DMS79 treated with DMSO at 0.1 percent for 48 hours (cell line): ENCODE results near the gene SNTN.

Source experiments
- DNase-seq: peaks from one replicate; lab custom pipeline; 2025; lab: John Stamatoyannopoulos, UW

SNTN gene

DNA sequence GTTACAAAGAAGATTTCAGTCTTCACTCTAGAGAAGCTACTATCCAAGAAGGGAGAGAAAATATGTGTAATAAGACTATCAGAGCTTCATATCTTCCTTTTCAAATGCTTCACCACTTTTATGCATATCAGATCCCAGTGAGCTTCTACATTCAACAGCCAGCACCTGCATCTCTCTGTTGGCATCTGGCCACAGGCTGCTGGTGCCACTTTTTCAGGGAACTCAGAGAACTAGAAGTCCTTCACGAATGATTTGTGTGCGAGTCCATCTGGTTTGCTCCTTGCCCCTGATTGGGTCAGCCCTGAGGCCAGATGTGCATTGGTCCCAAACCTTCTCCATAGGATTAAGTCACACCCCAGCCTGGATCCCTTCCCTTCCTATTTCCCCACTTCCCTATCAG, 22.1 kb downstream of the SNTN start:
- no peak for DNase-seq

DNA sequence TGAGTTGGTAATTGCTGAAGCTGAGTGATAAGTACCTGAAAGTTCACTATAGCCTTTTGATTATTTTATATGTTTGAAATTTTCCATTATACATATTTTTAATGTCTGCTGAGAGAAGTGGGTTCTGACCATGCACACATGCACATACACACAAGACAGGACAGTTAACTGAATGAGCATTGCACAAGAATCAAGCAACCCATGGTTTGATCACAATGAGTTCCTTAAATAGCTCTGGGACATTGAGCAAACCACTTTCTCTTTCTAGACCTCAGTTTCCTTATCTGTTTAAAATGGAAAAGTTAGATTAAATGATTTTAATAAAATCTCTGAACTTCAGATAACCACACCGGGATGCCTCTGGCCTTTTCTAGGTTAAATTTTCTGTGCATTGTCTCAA, 26.7 kb downstream of the SNTN start:
- DNase-seq = no peak

DNA sequence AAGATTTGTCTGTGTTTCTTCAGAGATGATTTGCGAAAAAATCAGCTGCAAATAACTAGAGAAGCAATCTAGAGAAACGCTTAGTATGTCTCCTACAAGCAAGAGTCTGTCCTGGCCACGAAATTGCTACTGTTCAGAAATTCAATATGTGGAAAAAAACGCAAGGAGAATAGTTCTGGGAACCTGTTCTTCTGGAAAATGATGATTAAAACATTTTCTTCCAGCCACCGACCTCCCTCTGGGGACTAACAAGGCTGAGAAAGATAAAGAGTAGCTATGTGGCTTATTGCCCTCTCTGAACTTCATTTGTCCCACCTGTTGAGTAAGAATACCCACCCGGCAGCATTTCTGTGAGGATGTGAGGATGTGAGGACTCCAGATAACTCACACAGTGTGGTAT, 31.6 kb downstream of the SNTN start:
- no peak for DNase-seq

DNA sequence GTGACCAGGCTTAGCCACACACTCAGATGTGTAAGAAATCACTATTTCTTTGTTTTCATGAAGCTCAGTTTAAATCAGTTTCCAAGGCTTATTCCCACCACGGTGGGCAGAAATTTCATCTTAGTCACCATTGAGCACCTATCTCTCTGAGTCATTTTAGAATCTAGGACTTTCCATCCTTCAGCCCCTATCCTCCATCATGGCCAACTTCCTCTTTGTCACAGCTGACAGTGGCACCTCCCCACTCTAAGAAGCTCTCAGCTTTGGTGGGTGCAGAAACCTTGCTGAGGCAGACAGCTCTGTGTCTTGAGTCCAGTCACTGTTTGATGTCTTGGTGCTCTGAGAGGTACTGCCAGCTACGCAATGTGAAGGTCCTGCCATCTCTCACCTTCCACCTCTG, 32.9 kb downstream of the SNTN start:
- DNase-seq = no peak

DNA sequence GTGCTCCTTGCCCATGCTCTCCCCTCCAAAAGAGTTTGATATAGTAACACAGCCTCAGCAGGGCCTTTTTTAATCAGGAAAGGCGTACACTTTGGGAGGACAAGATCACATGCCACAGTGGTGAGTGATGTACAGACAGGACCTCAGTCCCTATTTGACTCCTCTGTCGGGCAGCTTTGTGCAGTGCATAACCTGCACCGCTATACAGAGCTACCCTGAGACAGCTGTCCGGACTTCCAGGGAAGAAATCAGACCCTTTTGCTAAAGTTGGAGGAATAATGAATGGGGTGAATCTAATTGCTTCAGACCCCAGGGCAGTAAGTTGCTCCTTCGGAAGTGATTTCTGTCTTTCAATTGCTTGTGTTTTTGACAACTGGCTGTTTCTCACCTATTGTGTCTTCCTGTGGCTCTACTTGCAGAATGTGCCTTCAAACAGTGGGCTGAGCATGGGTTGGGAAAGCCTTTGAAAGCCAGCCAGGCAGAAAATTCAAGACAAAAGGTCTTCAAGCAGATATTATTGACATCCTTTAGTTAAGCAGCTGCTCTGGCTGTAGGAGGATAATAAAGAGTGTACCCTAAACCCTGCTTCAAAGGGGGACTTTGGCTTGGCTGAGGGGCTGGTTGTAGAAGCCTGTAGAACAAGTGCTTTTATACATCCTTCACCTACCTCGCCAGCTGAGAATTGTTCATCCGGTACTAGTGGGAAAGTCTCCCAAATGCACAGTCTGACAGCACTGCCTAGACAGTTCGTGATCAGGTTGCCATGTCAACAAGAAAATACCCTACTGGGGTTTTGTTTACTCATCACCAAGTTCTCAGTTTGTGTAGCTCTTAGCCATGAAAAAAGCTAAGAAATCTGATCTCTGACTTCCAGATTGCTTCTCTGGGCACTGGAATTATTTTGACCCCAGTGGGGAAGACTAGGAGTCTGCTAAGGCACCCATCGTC, 35.1 kb downstream of the SNTN start:
- no peak for DNase-seq

DNA sequence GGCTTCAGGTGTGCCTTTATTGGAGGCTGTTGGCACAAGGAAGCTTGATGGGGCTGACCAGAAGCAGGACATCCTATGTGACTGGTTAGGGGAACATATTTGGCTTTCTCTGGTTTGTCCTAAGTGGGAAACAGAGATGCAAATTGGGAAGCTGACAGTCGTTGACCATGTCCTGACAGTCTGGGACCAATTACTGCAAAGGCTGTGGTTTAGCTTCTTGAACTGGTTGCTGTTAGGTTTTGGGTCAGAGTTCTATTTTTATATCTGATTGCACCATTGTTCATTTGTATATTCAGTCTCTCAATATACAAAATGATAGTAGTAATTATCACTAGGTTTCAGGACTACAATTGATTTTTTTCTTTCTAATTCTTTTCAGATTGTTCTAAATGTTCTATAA, 36.8 kb downstream of the SNTN start:
- no peak for DNase-seq

DNA sequence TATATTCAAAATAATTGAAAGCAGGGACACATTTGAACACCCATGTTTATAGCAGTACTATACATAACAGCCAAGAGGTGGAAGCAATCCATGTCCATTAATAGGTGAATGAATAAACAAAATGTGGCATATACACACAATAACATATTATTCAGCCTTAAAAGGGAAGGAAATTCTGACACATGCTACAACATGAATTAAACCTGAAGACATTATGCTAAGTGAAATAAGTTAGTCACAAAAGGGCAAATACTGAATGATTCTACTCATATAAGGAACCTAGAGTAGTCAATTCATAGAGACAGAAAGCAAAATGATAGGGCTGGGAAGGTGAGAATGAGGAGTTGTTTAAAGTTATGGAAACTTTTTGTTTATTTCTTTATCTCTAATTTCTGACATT, 40.9 kb downstream of the SNTN start:
- no peak for DNase-seq

DNA sequence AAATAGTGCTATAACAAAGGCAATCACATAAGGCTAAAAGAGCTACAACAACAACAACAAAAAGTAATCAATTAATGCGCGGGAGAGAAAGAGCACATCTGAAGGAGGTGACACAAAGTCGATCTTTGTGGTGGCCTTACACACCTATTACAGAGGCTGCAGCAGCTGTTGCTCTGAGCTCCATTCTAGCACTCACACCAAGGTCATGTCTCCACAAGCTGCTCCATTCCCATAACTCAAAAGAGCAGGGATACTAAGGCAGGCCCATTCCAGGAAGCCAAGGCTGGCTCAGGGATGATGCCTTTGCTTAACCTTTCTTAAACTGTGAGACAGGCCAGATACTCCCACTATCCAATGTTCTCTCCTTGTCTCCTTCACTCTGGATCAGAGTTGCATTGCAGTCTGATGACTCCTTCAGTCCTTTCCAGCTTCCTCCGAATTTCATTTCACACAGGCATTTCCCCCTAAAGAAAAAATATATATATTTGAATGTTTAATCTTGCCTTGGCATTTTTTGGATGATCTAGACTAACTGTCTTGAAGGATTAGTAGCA, 52.7 kb downstream of the SNTN start:
- no peak for DNase-seq

DNA sequence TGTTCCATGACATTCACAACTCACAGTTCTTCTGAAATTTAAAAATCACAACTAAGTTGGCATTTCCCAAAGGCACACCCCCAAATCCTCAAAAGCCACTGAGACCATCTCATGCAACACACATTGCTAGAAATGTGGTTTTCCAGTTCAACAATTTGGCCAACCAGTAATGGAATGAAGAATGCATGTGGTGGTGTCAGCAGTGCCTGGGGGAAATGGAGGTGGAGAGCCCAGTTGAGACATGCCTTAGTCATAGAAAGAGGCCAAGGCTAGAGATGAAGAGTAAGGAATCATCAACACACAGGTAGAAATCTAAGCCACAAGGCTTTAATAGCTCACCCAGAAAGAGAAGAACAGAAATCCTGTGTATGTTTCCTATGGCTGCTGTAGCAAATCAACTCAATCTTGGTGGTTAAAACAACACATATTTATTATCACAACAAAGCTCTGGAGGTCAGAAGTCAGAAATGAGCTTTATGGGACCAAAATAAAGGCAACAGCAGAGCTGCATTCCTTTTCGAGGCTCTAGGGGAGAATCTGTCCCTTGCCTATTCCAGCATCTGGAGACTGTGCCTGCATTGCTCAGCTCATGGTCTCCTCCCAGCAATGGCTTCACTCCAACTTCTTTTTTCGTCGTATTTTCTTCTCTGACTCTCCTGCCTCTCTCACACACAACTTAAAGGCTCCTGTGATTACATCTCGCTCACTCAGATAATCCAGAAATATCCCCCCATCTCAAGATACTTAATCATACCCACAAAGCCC, 54.0 kb downstream of the SNTN start:
- DNase-seq = no peak

DNA sequence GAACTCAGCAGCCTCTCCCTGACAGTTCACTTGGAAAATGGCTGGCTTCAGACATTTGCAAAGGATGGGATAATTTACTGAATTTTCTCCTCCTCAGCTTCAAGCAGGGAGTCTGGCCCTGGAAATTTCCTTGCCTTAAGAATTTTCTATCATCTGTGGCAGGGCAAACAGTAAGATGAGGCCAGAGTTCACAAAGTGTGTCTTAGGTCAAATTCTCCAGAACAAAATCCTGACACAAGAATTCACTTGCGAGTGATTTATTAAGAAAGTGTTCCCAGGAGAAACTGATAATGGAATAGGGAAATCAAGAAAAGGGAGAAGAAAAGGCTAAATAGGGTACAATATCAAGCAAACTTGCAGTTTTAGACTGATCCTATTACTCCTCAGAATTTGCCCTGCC, 55.3 kb downstream of the SNTN start:
- no peak for DNase-seq

DNA sequence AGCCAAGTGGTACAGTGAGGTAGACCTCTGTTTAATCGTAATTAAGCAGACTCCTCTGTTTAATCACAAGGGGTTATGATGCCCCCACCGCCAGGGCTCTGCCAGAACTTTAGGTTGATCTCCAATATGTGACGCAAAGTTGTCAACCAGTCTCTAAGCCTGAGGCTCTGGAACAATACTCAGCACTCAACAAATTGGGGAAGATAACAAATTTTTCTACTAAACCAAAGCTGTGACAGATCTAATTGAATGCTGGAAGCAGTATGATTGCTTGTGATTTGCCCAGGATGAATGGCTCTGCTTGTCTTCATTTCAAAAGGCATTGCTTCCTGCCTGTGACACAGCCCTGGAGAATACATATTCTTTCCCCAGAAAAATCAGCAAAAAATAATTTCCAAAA, 57.1 kb downstream of the SNTN start:
- no peak for DNase-seq
